GM23338 (cell line): ENCODE measurements around the gene ZFYVE27. TPM values are rescaled to one million over a fixed set of nuclear protein-coding genes. Genes with fewer than 3 reads are reported as not detected.

Experiments
- ATAC-seq: fragments of 200-7000 bp; cut with Tn5 transposase; 3 replicates; pipeline ENCODE4 v1.9.1; 2020
- DNase-seq: peaks from one replicate; pipeline ENCODE4 v3.0.0-alpha.2; 2015; ENCODE audit warnings: low spot score
- H2AFZ ChIP-seq: fragments of 200-600 bp; sonication (generic); 2 replicates; pipeline ENCODE4 v1.8.0; 2016; ENCODE audit warnings: antibody characterized with exemption, mild to moderate bottlenecking, moderate library complexity
- H3F3A ChIP-seq: fragments of 200-600 bp; sonication (generic); replicated peaks from 2 replicates; pipeline ENCODE4 v1.8.0; 2017; ENCODE audit warnings: antibody characterized with exemption, mixed run types, low read depth
- H3K27ac ChIP-seq: fragments of 200-600 bp; sonication (generic); 2 replicates; pipeline ENCODE4 v1.6.1; 2016; ENCODE audit warnings: low read depth
- H3K27me3 ChIP-seq: fragments of 200-600 bp; sonication (generic); 2 replicates; pipeline ENCODE4 v1.8.0; 2016; ENCODE audit warnings: mild to moderate bottlenecking, mixed run types, moderate library complexity; ENCODE audit not compliant: insufficient read depth
- H3K36me3 ChIP-seq: fragments of 200-600 bp; sonication (generic); 2 replicates; pipeline ENCODE4 v1.8.0; 2016; ENCODE audit warnings: mild to moderate bottlenecking; ENCODE audit not compliant: insufficient read depth
- H3K4me1 ChIP-seq: fragments of 200-600 bp; sonication (generic); 2 replicates; pipeline ENCODE4 v1.8.0; 2016; ENCODE audit warnings: mild to moderate bottlenecking, moderate library complexity; ENCODE audit not compliant: insufficient read depth
- H3K4me2 ChIP-seq: fragments of 200-600 bp; sonication (generic); 2 replicates; pipeline ENCODE4 v1.7.1; 2017; ENCODE audit warnings: mixed run types
- H3K4me3 ChIP-seq: fragments of 200-600 bp; sonication (generic); 2 replicates; pipeline ENCODE4 v1.6.1; 2016; ENCODE audit warnings: mixed run types
- H3K79me2 ChIP-seq: fragments of 200-600 bp; sonication (generic); replicated peaks from 2 replicates; pipeline ENCODE4 v1.8.0; 2017; ENCODE audit warnings: mild to moderate bottlenecking; ENCODE audit not compliant: insufficient read depth
- H3K9me2 ChIP-seq: fragments of 200-600 bp; sonication (generic); 2 replicates; pipeline ENCODE4 v1.8.0; 2017; ENCODE audit not compliant: insufficient read depth
- H4K20me1 ChIP-seq: fragments of 200-600 bp; sonication (generic); replicated peaks from 2 replicates; pipeline ENCODE4 v1.8.0; 2017; ENCODE audit warnings: mild to moderate bottlenecking; ENCODE audit not compliant: insufficient read depth
- H3K27ac Mint-ChIP-seq: 2 replicates; pipeline ENCODE4 v1.8.0; 2020; ENCODE audit warnings: inconsistent platforms, mild to moderate bottlenecking, moderate library complexity, mixed read lengths
- H3K27me3 Mint-ChIP-seq: 3 replicates; pipeline ENCODE4 v1.8.0; 2022; ENCODE audit warnings: low read depth, mild to moderate bottlenecking, moderate library complexity, mixed read lengths, inconsistent platforms; ENCODE audit not compliant: insufficient read depth, poor library complexity
- H3K36me3 Mint-ChIP-seq: 3 replicates; pipeline ENCODE4 v1.8.0; 2021; ENCODE audit warnings: low read depth, mild to moderate bottlenecking, inconsistent platforms, moderate library complexity, mixed read lengths
- H3K4me1 Mint-ChIP-seq: 3 replicates; pipeline ENCODE4 v1.8.0; 2020; ENCODE audit warnings: mild to moderate bottlenecking, inconsistent platforms, mixed read lengths
- H3K4me3 Mint-ChIP-seq: 3 replicates; pipeline ENCODE4 v1.8.0; 2021; ENCODE audit warnings: moderate library complexity, mild to moderate bottlenecking, inconsistent platforms, mixed read lengths
- H3K9me3 Mint-ChIP-seq: 3 replicates; pipeline ENCODE4 v1.8.0; 2020; ENCODE audit warnings: moderate library complexity, mild to moderate bottlenecking, inconsistent platforms, mixed read lengths
- CTCF ChIP-seq, 2 experiments: fragments of 200-600 bp in 1 of 2; sonication (generic) in 1 of 2; conservative IDR thresholded peaks; 2 replicates each; pipeline versions ENCODE4 v1.5.1 to v1.6.1; 2016 to 2017; ENCODE audit warnings: antibody characterized with exemption in 2 of 2, low read depth in 2 of 2, mild to moderate bottlenecking in 2 of 2, moderate library complexity in 1 of 2
- EZH2 ChIP-seq: fragments of 200-600 bp; sonication (generic); IDR thresholded peaks from one replicate; pipeline ENCODE4 v1.8.0; 2017; ENCODE audit warnings: antibody characterized with exemption, mild to moderate bottlenecking, low read depth; ENCODE audit not compliant: unreplicated experiment
- POLR2AphosphoS5 ChIP-seq: IDR thresholded peaks from 2 replicates; pipeline ENCODE4 v1.6.1; 2016; ENCODE audit warnings: antibody characterized with exemption, low read depth
- ZNF114 ChIP-seq: fragments of 250-450 bp; sonication (Bioruptor Pico); IDR thresholded peaks from 2 replicates; pipeline ENCODE4 v1.5.0; 2020; ENCODE audit warnings: mild to moderate bottlenecking, moderate library complexity
- ZNF331 ChIP-seq: fragments of 250-450 bp; sonication (Bioruptor Pico); IDR thresholded peaks from 2 replicates; pipeline ENCODE4 v1.5.0; 2020; ENCODE audit warnings: low read depth, mild to moderate bottlenecking, moderate library complexity
- polyA plus RNA-seq: library from polyadenylated mRNA; unstranded; fragments of >200 nt; fragmentation: Nextera tagmentation; extraction: Ambion mirVana; gene quantifications from 2 replicates; pipeline ENCODE4 v1.2.1, GENCODE V29; 2016
- total RNA-seq: library from RNA; depleted of rRNA; stranded (reverse); fragments of >200 nt; shearing (Covaris generic); gene quantifications from 2 replicates; pipeline ENCODE4 v1.2.3, GENCODE V29; 2014
- TF ChIP-seq, protein P1 (sequence below): fragments of 250-450 bp; sonication (Bioruptor Pico); IDR thresholded peaks from 2 replicates; pipeline ENCODE4 v1.5.0; 2020; ENCODE audit warnings: mild to moderate bottlenecking, moderate library complexity

ZFYVE27 gene
- total and polyA plus RNA-seq, 2 experiments from 2014 or later: 15.0 to 25.8 TPM

DNA sequence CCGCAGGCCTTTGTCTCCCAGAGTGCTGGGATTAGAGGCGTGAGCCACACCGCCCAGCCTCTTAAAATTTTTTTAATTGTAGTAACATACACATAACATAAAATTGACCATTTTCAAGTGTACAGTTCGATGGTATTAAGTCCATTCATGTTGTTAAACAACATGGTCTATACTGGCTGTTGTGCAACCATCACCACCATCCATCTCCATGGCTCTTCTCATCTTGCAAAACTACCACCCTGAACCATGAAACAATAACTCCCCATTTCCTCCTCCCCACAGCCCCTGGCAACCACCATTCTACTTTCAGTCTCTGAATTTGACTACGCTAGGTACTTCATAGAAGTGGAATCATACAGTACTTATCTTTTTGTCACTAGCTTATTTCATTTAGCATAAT is 7.9 kb upstream of the ZFYVE27 start (continued):
- TF ChIP-seq, protein P1, sequence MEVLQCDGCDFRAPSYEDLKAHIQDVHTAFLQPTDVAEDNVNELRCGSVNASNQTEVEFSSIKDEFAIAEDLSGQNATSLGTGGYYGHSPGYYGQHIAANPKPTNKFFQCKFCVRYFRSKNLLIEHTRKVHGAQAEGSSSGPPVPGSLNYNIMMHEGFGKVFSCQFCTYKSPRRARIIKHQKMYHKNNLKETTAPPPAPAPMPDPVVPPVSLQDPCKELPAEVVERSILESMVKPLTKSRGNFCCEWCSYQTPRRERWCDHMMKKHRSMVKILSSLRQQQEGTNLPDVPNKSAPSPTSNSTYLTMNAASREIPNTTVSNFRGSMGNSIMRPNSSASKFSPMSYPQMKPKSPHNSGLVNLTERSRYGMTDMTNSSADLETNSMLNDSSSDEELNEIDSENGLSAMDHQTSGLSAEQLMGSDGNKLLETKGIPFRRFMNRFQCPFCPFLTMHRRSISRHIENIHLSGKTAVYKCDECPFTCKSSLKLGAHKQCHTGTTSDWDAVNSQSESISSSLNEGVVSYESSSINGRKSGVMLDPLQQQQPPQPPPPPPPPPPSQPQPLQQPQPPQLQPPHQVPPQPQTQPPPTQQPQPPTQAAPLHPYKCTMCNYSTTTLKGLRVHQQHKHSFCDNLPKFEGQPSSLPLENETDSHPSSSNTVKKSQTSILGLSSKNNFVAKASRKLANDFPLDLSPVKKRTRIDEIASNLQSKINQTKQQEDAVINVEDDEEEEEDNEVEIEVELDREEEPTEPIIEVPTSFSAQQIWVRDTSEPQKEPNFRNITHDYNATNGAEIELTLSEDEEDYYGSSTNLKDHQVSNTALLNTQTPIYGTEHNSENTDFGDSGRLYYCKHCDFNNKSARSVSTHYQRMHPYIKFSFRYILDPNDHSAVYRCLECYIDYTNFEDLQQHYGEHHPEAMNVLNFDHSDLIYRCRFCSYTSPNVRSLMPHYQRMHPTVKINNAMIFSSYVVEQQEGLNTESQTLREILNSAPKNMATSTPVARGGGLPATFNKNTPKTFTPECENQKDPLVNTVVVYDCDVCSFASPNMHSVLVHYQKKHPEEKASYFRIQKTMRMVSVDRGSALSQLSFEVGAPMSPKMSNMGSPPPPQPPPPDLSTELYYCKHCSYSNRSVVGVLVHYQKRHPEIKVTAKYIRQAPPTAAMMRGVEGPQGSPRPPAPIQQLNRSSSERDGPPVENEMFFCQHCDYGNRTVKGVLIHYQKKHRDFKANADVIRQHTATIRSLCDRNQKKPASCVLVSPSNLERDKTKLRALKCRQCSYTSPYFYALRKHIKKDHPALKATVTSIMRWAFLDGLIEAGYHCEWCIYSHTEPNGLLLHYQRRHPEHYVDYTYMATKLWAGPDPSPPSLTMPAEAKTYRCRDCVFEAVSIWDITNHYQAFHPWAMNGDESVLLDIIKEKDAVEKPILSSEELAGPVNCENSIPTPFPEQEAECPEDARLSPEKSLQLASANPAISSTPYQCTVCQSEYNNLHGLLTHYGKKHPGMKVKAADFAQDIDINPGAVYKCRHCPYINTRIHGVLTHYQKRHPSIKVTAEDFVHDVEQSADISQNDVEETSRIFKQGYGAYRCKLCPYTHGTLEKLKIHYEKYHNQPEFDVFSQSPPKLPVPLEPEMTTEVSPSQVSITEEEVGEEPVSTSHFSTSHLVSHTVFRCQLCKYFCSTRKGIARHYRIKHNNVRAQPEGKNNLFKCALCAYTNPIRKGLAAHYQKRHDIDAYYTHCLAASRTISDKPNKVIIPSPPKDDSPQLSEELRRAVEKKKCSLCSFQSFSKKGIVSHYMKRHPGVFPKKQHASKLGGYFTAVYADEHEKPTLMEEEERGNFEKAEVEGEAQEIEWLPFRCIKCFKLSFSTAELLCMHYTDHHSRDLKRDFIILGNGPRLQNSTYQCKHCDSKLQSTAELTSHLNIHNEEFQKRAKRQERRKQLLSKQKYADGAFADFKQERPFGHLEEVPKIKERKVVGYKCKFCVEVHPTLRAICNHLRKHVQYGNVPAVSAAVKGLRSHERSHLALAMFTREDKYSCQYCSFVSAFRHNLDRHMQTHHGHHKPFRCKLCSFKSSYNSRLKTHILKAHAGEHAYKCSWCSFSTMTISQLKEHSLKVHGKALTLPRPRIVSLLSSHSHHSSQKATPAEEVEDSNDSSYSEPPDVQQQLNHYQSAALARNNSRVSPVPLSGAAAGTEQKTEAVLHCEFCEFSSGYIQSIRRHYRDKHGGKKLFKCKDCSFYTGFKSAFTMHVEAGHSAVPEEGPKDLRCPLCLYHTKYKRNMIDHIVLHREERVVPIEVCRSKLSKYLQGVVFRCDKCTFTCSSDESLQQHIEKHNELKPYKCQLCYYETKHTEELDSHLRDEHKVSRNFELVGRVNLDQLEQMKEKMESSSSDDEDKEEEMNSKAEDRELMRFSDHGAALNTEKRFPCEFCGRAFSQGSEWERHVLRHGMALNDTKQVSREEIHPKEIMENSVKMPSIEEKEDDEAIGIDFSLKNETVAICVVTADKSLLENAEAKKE (CRISPR knock-in tag): no peak
- TF ChIP-seq EZH2 (no peak), ZNF114 (CRISPR knock-in tag) (no peak), ZNF331 (CRISPR knock-in tag) (no peak), POLR2AphosphoS5 (no peak)

DNA sequence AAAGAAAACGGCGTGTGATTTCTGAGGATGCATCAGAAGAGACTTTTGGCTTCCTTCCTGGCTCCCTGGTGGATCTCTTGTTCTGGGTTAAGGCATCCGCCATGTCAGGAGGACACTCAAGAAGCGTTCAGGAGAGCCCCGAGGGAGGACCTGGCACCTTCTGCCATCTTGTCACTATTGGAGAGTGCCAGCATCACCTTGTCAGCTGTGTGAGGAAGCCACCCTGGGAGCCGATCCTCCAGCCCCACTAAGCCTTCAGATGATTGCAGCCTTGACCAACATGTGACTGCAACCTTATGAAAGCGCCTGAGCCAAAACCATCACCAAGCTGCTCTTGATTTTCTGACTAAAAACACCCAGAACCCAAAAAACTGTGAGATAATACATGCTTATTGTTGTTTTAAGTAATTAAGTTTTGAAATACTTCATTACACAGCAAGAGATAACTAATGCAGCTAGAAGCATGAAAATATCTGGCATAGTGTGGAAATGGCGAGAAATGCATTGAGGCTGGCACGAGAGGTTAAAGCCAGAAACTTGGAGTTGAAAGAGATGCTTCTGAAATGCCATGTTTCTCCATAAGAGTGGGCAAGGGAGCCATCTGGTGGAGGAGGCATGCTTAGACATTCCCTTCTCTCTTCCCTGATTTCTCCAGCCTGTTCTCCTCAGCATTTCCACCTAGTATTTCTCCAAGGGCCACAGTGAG is 5.4 kb upstream of the ZFYVE27 start:
- ATAC-seq (peak; percentile 84), DNase-seq (peak; percentile 92)
- Mint-ChIP-seq H3K27me3 (peaks cover 17% of the 10 kb centered on the region), H3K4me1 (peaks cover under 1% of the 10 kb centered on the region; the same call in 2 of the 3 replicates), H3K36me3 (peaks cover 11% of the 10 kb centered on the region), H3K9me3 (peaks cover 11% of the 10 kb centered on the region), H3K4me3 (no peak overlapping the region), H3K27ac (no peak overlapping the region)
- Histone ChIP-seq H4K20me1 (no peaks in the 10 kb centered on the region), H3K27ac (no peak overlapping the region), H3K27me3 (peaks cover 26% of the 10 kb centered on the region), H3K36me3 (no peaks in the 10 kb centered on the region), H3K4me1 (no peaks in the 10 kb centered on the region), H3K9me2 (peaks cover 9% of the 10 kb centered on the region; the same call in 1 of the 2 replicates), H3F3A (0 out of 2 replicates have a peak, but pooled peaks cover 2% of the 10 kb centered on the region), H2AFZ (no peak overlapping the region), H3K79me2 (no peaks in the 10 kb centered on the region), H3K4me3 (no peak overlapping the region), H3K4me2 (no peak overlapping the region)
- TF ChIP-seq, protein P1 (CRISPR knock-in tag): no peak
- peak; percentile 89 to 98 for TF ChIP-seq CTCF (conservative IDR thresholded peaks at IDR 0.05; ENCODE audit: low read depth in 2 of 2)
